WTC11 (cell line): ENCODE results near the gene CPOX. TPM values are rescaled to one million over a fixed set of nuclear protein-coding genes. Genes with fewer than 3 reads are reported as not detected.

ENCODE experiments used
- ATAC-seq: fragments of 200-7000 bp; cut with Tn5 transposase; 2 replicates; pipeline ENCODE4 v1.10.0; 2021; ENCODE audit warnings: mild to moderate bottlenecking, moderate library complexity
- CTCF ChIA-PET: fragments of 300-600 bp; sonication (Branson Sonifier 250); formaldehyde crosslinking; loops from one replicate; lab custom pipeline; 2021; ENCODE audit warnings: antibody characterized with exemption; lab: Charles Lee
- POLR2A ChIA-PET: fragments of 350-600 bp; sonication (Branson Sonifier 250); formaldehyde crosslinking; loops from one replicate; lab custom pipeline; 2021; ENCODE audit warnings: antibody characterized with exemption; lab: Charles Lee
- DNase-seq: peaks from one replicate; pipeline ENCODE4 v3.0.0; 2021; ENCODE audit warnings: low spot score
- H3K27ac Mint-ChIP-seq: 2 replicates; pipeline ENCODE4 v1.8.0; 2021; ENCODE audit warnings: mixed read lengths
- H3K27me3 Mint-ChIP-seq: 2 replicates; pipeline ENCODE4 v1.8.0; 2021; ENCODE audit warnings: low read depth, mild to moderate bottlenecking, moderate library complexity, mixed read lengths
- H3K36me3 Mint-ChIP-seq: 2 replicates; pipeline ENCODE4 v1.8.0; 2021; ENCODE audit warnings: mixed read lengths
- H3K4me1 Mint-ChIP-seq: 2 replicates; pipeline ENCODE4 v1.8.0; 2022; ENCODE audit warnings: mixed read lengths
- H3K4me3 Mint-ChIP-seq: 2 replicates; pipeline ENCODE4 v1.8.0; 2021; ENCODE audit warnings: mild to moderate bottlenecking, moderate library complexity, mixed read lengths
- H3K9me3 Mint-ChIP-seq: 2 replicates; pipeline ENCODE4 v1.8.0; 2021; ENCODE audit warnings: mixed read lengths
- CREM ChIP-seq: sonication (generic); formaldehyde crosslinking; IDR thresholded peaks from 2 replicates; pipeline ENCODE4 v1.8.1; 2022; ENCODE audit warnings: mild to moderate bottlenecking, missing genetic modification reagents, moderate library complexity
- EMX1 ChIP-seq: fragments of 250-450 bp; sonication (Bioruptor Pico); IDR thresholded peaks from 2 replicates; pipeline ENCODE4 v1.8.0; 2021; ENCODE audit warnings: mild to moderate bottlenecking
- HMGA2 ChIP-seq: fragments of 250-450 bp; sonication (Bioruptor Pico); IDR thresholded peaks from 2 replicates; pipeline ENCODE4 v1.4.0; 2021; ENCODE audit warnings: mild to moderate bottlenecking, moderate library complexity
- JUN ChIP-seq: sonication (generic); formaldehyde crosslinking; IDR thresholded peaks from 2 replicates; pipeline ENCODE4 v1.8.0; 2023; ENCODE audit warnings: mild to moderate bottlenecking, missing genetic modification reagents
- KAT7 ChIP-seq: sonication (generic); formaldehyde crosslinking; IDR thresholded peaks from 2 replicates; pipeline ENCODE4 v1.8.1; 2023; ENCODE audit warnings: missing genetic modification reagents, mild to moderate bottlenecking, borderline replicate concordance
- MYBL2 ChIP-seq: sonication (generic); formaldehyde crosslinking; IDR thresholded peaks from 2 replicates; pipeline ENCODE4 v1.8.1; 2023; ENCODE audit warnings: mild to moderate bottlenecking, moderate library complexity, missing genetic modification reagents
- PRRX2 ChIP-seq: fragments of 250-450 bp; sonication (Bioruptor Pico); IDR thresholded peaks from 2 replicates; pipeline ENCODE4 v1.8.0; 2021; ENCODE audit warnings: mild to moderate bottlenecking
- SMAD4 ChIP-seq: sonication (generic); formaldehyde crosslinking; IDR thresholded peaks from 2 replicates; pipeline ENCODE4 v1.8.0; 2022; ENCODE audit warnings: mild to moderate bottlenecking, missing genetic modification reagents
- SP1 ChIP-seq: sonication (generic); formaldehyde crosslinking; conservative IDR thresholded peaks from 2 replicates; pipeline ENCODE4 v1.8.1; 2022; ENCODE audit warnings: missing genetic modification reagents
- TEAD1 ChIP-seq: sonication (generic); formaldehyde crosslinking; IDR thresholded peaks from 2 replicates; pipeline ENCODE4 v1.8.0; 2022; ENCODE audit warnings: mild to moderate bottlenecking, missing genetic modification reagents
- ZBTB21 ChIP-seq: sonication (generic); formaldehyde crosslinking; IDR thresholded peaks from 2 replicates; pipeline ENCODE4 v1.8.1; 2023; ENCODE audit warnings: mild to moderate bottlenecking, missing genetic modification reagents, borderline replicate concordance
- ZNF138 ChIP-seq: sonication (generic); formaldehyde crosslinking; conservative IDR thresholded peaks from 2 replicates; pipeline ENCODE4 v1.8.1; 2022; ENCODE audit warnings: mild to moderate bottlenecking, moderate library complexity, missing genetic modification reagents
- ZNF263 ChIP-seq: sonication (generic); formaldehyde crosslinking; IDR thresholded peaks from 2 replicates; pipeline ENCODE4 v1.8.1; 2022; ENCODE audit warnings: low read depth, mild to moderate bottlenecking, moderate library complexity, missing genetic modification reagents
- ZNF416 ChIP-seq: fragments of 250-450 bp; sonication (Bioruptor Pico); IDR thresholded peaks from 2 replicates; pipeline ENCODE4 v1.9.0; 2021; ENCODE audit warnings: mild to moderate bottlenecking, inconsistent platforms
- ZNF423 ChIP-seq: fragments of 250-450 bp; sonication (Bioruptor Pico); IDR thresholded peaks from 2 replicates; pipeline ENCODE4 v2.1.2; 2022; ENCODE audit warnings: mild to moderate bottlenecking, moderate library complexity
- total RNA-seq: library from RNA; stranded (reverse); gene quantifications from 3 replicates; pipeline ENCODE4 v1.2.3, GENCODE V29; 2021
- TF ChIP-seq, protein P1 (sequence below): sonication (generic); formaldehyde crosslinking; IDR thresholded peaks from 2 replicates; pipeline ENCODE4 v1.8.0; 2023; ENCODE audit warnings: mild to moderate bottlenecking, missing genetic modification reagents
- TF ChIP-seq, protein P2 (sequence below): fragments of 250-450 bp; sonication (Bioruptor Pico); IDR thresholded peaks from 2 replicates; pipeline ENCODE4 v1.9.0; 2021; ENCODE audit warnings: mild to moderate bottlenecking
- TF ChIP-seq, protein P3 (sequence below): fragments of 200-600 bp; IDR thresholded peaks from 2 replicates; pipeline ENCODE4 v1.8.0; 2022; ENCODE audit warnings: antibody characterized with exemption
- TF ChIP-seq, protein P4 (sequence below): sonication (generic); formaldehyde crosslinking; IDR thresholded peaks from 2 replicates; pipeline ENCODE4 v1.8.1; 2022; ENCODE audit warnings: mild to moderate bottlenecking, moderate library complexity, missing genetic modification reagents
- TF ChIP-seq, protein P5 (sequence below): fragments of 250-450 bp; sonication (Bioruptor Pico); IDR thresholded peaks from 2 replicates; pipeline ENCODE4 v1.9.0; 2021; ENCODE audit warnings: moderate library complexity, mild to moderate bottlenecking, inconsistent platforms, borderline replicate concordance
- TF ChIP-seq, protein P6 (sequence below): sonication (generic); formaldehyde crosslinking; IDR thresholded peaks from 2 replicates; pipeline ENCODE4 v1.8.1; 2022; ENCODE audit warnings: missing genetic modification reagents, borderline replicate concordance

Gene CPOX
- total RNA-seq, 1 experiment from 2014 or later, result 33.4 TPM

DNA sequence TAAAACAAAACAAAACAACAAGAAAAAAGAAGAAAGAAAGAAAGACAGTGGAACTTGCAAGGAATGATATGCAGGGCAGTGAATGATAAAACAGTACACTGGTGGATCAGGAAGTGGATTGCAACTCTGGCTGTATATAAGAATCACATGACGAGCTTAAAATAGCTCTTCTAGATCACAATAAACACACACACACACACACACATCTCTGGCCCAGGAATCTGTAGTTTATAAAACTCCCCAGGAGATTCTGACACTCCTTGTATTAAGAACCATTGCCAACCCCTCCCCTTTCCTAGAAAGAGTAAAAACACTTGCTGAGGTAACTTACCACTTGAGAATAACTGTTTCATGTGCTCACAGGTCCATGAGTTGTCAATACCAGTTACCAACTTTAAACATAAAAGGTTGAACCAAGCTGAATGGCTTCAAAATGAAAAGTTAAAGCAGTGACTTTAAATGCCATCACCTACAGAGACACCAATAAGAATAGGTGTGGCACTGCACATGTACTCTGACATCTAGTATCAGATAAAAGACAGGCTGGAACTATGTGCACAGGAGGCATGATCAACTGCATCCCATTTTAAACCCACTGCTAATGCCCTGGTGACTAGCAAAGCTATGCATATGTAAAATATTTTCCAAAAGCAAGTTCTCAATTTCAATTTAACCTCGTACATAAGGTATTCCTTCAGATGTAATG lies 3.9 kb downstream of the CPOX start (continued):
- TF ChIP-seq, protein P1, sequence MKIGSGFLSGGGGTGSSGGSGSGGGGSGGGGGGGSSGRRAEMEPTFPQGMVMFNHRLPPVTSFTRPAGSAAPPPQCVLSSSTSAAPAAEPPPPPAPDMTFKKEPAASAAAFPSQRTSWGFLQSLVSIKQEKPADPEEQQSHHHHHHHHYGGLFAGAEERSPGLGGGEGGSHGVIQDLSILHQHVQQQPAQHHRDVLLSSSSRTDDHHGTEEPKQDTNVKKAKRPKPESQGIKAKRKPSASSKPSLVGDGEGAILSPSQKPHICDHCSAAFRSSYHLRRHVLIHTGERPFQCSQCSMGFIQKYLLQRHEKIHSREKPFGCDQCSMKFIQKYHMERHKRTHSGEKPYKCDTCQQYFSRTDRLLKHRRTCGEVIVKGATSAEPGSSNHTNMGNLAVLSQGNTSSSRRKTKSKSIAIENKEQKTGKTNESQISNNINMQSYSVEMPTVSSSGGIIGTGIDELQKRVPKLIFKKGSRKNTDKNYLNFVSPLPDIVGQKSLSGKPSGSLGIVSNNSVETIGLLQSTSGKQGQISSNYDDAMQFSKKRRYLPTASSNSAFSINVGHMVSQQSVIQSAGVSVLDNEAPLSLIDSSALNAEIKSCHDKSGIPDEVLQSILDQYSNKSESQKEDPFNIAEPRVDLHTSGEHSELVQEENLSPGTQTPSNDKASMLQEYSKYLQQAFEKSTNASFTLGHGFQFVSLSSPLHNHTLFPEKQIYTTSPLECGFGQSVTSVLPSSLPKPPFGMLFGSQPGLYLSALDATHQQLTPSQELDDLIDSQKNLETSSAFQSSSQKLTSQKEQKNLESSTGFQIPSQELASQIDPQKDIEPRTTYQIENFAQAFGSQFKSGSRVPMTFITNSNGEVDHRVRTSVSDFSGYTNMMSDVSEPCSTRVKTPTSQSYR (CRISPR knock-in tag), result no peak
- TF ChIP-seq ZNF263 (CRISPR knock-in tag) (no peak), TEAD1 (no peak), CREM (no peak), ZNF416 (CRISPR knock-in tag) (no peak)
- TF ChIP-seq, all 79 proteins: peak for 0

DNA sequence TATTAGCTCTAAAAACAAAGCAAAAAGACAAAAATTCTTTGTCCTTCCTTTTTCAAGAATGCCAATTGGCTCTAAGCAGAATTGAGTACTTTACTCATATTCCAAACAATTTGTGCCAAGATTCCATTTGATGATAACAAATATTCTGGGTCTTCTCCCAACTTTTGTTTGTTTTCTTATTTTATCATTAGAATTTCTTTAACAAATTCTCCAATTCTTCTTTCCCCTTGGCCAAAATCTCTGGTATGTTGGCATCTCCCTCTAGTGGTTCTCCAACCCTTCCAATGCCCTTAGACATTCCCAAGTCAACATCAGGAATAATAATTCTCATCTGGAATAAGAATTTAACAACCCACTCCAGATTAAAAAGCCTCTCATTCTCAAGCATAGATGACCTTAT lies 5.3 kb downstream of the CPOX start:
- H3K27ac Mint-ChIP-seq, result no peak overlapping the region
- ATAC-seq, result no peak
- H3K36me3 Mint-ChIP-seq, result peaks cover 65% of the 10 kb centered on the region

DNA sequence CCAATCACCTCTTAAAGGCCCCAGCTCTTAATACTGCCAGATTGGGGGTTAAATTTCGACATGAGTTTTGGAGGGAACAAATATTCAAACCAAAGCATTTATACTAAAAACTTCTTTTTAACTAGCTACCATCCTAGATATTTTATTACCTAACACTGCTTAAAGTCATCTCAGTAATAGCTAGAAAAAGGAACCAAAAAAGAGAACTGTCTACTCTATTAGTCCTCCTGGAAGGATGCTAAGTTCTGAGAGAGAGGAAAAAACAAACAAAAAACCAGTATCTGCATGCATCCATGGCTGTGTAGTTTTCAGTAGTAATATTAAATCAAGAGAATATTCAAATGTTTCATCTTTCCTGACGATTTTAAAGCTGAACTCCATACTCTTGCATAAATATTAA lies 5.8 kb downstream of the CPOX start:
- peaks cover 68% of the 10 kb centered on the region for H3K36me3 Mint-ChIP-seq
- no peaks in the 10 kb centered on the region for H3K9me3 Mint-ChIP-seq
- CTCF ChIA-PET, result interaction anchor here (1.4 kb wide), 1 partner anchor 9 kb away, joined by 3 read pairs; no protein-coding TSS in a partner anchor
- POLR2A ChIA-PET, result no interaction called here
- no peaks in the 10 kb centered on the region for H3K27me3 Mint-ChIP-seq
- DNase-seq (no peak), ATAC-seq (no peak)
- TF ChIP-seq JUN (CRISPR knock-in tag) (no peak), SMAD4 (no peak), MYBL2 (CRISPR knock-in tag) (no peak), HMGA2 (CRISPR knock-in tag) (no peak), SP1 (CRISPR knock-in tag) (no peak), KAT7 (CRISPR knock-in tag) (no peak), ZNF423 (CRISPR knock-in tag) (no peak), EMX1 (CRISPR knock-in tag) (no peak), ZNF138 (CRISPR knock-in tag) (no peak)
- TF ChIP-seq, protein P2, sequence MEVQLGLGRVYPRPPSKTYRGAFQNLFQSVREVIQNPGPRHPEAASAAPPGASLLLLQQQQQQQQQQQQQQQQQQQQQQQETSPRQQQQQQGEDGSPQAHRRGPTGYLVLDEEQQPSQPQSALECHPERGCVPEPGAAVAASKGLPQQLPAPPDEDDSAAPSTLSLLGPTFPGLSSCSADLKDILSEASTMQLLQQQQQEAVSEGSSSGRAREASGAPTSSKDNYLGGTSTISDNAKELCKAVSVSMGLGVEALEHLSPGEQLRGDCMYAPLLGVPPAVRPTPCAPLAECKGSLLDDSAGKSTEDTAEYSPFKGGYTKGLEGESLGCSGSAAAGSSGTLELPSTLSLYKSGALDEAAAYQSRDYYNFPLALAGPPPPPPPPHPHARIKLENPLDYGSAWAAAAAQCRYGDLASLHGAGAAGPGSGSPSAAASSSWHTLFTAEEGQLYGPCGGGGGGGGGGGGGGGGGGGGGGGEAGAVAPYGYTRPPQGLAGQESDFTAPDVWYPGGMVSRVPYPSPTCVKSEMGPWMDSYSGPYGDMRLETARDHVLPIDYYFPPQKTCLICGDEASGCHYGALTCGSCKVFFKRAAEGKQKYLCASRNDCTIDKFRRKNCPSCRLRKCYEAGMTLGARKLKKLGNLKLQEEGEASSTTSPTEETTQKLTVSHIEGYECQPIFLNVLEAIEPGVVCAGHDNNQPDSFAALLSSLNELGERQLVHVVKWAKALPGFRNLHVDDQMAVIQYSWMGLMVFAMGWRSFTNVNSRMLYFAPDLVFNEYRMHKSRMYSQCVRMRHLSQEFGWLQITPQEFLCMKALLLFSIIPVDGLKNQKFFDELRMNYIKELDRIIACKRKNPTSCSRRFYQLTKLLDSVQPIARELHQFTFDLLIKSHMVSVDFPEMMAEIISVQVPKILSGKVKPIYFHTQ (CRISPR knock-in tag), result no peak
- TF ChIP-seq, protein P3, sequence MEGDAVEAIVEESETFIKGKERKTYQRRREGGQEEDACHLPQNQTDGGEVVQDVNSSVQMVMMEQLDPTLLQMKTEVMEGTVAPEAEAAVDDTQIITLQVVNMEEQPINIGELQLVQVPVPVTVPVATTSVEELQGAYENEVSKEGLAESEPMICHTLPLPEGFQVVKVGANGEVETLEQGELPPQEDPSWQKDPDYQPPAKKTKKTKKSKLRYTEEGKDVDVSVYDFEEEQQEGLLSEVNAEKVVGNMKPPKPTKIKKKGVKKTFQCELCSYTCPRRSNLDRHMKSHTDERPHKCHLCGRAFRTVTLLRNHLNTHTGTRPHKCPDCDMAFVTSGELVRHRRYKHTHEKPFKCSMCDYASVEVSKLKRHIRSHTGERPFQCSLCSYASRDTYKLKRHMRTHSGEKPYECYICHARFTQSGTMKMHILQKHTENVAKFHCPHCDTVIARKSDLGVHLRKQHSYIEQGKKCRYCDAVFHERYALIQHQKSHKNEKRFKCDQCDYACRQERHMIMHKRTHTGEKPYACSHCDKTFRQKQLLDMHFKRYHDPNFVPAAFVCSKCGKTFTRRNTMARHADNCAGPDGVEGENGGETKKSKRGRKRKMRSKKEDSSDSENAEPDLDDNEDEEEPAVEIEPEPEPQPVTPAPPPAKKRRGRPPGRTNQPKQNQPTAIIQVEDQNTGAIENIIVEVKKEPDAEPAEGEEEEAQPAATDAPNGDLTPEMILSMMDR, result no peak
- TF ChIP-seq, protein P4, sequence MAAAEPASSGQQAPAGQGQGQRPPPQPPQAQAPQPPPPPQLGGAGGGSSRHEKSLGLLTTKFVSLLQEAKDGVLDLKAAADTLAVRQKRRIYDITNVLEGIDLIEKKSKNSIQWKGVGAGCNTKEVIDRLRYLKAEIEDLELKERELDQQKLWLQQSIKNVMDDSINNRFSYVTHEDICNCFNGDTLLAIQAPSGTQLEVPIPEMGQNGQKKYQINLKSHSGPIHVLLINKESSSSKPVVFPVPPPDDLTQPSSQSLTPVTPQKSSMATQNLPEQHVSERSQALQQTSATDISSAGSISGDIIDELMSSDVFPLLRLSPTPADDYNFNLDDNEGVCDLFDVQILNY (CRISPR knock-in tag), result no peak
- H3K4me3 Mint-ChIP-seq, result no peak overlapping the region
- H3K4me1 Mint-ChIP-seq, result peaks cover 22% of the 10 kb centered on the region
- H3K27ac Mint-ChIP-seq, result no peak overlapping the region

More for the DNA sequence above, 5.3 kb downstream of the CPOX start:
- Mint-ChIP-seq H3K4me3 (no peak overlapping the region), H3K27me3 (no peaks in the 10 kb centered on the region), H3K4me1 (peaks cover 25% of the 10 kb centered on the region), H3K9me3 (no peaks in the 10 kb centered on the region)
- TF ChIP-seq PRRX2 (CRISPR knock-in tag) (no peak), ZBTB21 (CRISPR knock-in tag) (no peak)
- TF ChIP-seq, protein P5, sequence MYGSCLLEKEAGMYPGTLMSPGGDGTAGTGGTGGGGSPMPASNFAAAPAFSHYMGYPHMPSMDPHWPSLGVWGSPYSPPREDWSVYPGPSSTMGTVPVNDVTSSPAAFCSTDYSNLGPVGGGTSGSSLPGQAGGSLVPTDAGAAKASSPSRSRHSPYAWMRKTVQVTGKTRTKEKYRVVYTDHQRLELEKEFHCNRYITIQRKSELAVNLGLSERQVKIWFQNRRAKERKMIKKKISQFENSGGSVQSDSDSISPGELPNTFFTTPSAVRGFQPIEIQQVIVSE (CRISPR knock-in tag), result no peak
- TF ChIP-seq, protein P6, sequence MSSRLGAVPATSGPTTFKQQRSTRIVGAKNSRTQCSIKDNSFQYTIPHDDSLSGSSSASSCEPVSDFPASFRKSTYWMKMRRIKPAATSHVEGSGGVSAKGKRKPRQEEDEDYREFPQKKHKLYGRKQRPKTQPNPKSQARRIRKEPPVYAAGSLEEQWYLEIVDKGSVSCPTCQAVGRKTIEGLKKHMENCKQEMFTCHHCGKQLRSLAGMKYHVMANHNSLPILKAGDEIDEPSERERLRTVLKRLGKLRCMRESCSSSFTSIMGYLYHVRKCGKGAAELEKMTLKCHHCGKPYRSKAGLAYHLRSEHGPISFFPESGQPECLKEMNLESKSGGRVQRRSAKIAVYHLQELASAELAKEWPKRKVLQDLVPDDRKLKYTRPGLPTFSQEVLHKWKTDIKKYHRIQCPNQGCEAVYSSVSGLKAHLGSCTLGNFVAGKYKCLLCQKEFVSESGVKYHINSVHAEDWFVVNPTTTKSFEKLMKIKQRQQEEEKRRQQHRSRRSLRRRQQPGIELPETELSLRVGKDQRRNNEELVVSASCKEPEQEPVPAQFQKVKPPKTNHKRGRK (CRISPR knock-in tag), result no peak
- CTCF ChIA-PET, result interaction anchor here (1.4 kb wide), 1 partner anchor 9 kb away, joined by 3 read pairs; no protein-coding TSS in a partner anchor
- no peak for DNase-seq
- POLR2A ChIA-PET, result no interaction called here
